Measurements from ENCODE around the gene AKAP8L.

DNA sequence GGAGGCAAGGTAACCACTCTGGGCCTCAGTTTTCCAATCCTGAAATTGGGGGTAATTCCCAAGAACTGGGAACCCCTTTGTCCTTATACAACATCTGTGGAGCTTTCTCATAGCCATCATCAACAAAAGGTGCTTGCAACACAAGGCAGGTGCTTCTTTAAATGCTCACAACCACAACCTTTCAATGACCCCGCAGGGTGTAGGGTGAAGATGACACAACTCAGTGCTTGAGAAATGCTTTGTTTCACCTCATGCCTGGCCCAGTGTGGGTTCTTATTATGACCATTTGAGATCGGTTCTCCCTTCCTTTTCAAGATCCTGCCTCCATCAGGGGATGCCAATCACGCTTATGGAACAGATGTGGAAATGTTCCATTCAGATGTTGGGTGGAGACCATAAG lies 22.5 kb upstream of the AKAP8L start:
- no peak for TF ChIP-seq RAD21 (IDR thresholded peaks at IDR 0.05)
- TF ChIP-seq, protein P1, sequence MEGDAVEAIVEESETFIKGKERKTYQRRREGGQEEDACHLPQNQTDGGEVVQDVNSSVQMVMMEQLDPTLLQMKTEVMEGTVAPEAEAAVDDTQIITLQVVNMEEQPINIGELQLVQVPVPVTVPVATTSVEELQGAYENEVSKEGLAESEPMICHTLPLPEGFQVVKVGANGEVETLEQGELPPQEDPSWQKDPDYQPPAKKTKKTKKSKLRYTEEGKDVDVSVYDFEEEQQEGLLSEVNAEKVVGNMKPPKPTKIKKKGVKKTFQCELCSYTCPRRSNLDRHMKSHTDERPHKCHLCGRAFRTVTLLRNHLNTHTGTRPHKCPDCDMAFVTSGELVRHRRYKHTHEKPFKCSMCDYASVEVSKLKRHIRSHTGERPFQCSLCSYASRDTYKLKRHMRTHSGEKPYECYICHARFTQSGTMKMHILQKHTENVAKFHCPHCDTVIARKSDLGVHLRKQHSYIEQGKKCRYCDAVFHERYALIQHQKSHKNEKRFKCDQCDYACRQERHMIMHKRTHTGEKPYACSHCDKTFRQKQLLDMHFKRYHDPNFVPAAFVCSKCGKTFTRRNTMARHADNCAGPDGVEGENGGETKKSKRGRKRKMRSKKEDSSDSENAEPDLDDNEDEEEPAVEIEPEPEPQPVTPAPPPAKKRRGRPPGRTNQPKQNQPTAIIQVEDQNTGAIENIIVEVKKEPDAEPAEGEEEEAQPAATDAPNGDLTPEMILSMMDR (IDR thresholded peaks at IDR 0.05; ENCODE audit: low read depth, low read length, missing input control): no peak
- TF ChIP-seq YY1 (IDR thresholded peaks at IDR 0.05): no peak
- no peak for TF ChIP-seq TAF1 (conservative IDR thresholded peaks at IDR 0.05)
- TF ChIP-seq, protein P2, sequence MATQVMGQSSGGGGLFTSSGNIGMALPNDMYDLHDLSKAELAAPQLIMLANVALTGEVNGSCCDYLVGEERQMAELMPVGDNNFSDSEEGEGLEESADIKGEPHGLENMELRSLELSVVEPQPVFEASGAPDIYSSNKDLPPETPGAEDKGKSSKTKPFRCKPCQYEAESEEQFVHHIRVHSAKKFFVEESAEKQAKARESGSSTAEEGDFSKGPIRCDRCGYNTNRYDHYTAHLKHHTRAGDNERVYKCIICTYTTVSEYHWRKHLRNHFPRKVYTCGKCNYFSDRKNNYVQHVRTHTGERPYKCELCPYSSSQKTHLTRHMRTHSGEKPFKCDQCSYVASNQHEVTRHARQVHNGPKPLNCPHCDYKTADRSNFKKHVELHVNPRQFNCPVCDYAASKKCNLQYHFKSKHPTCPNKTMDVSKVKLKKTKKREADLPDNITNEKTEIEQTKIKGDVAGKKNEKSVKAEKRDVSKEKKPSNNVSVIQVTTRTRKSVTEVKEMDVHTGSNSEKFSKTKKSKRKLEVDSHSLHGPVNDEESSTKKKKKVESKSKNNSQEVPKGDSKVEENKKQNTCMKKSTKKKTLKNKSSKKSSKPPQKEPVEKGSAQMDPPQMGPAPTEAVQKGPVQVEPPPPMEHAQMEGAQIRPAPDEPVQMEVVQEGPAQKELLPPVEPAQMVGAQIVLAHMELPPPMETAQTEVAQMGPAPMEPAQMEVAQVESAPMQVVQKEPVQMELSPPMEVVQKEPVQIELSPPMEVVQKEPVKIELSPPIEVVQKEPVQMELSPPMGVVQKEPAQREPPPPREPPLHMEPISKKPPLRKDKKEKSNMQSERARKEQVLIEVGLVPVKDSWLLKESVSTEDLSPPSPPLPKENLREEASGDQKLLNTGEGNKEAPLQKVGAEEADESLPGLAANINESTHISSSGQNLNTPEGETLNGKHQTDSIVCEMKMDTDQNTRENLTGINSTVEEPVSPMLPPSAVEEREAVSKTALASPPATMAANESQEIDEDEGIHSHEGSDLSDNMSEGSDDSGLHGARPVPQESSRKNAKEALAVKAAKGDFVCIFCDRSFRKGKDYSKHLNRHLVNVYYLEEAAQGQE (IDR thresholded peaks at IDR 0.05): no peak
- TF ChIP-seq JUND (IDR thresholded peaks at IDR 0.05): no peak
- TF ChIP-seq, protein P3, sequence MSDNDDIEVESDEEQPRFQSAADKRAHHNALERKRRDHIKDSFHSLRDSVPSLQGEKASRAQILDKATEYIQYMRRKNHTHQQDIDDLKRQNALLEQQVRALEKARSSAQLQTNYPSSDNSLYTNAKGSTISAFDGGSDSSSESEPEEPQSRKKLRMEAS (IDR thresholded peaks at IDR 0.05): no peak
- TF ChIP-seq ATF3 (IDR thresholded peaks at IDR 0.05): no peak
- TF ChIP-seq FOXA1 (IDR thresholded peaks at IDR 0.05): no peak
- TF ChIP-seq SP1 (IDR thresholded peaks at IDR 0.05): no peak
- TF ChIP-seq RXRA (IDR thresholded peaks at IDR 0.05): no peak
- TF ChIP-seq ZBTB33 (IDR thresholded peaks at IDR 0.05): no peak
- TF ChIP-seq NR2F2 (IDR thresholded peaks at IDR 0.05): no peak
